T-helper 17 cell (primary cell): Measurements from ENCODE around the gene IQSEC3. TPM values are rescaled to one million over a fixed set of nuclear protein-coding genes. Genes with fewer than 3 reads are reported as not detected.
"Not testable (repeated sequence)": the region's sequence is repeated elsewhere in the genome, so short reads cannot be mapped to it uniquely, and the experiment has no call there.

Source experiments
- ATAC-seq: fragments of 150-1000 bp; cut with Tn5 transposase; 2 replicates; pipeline ENCODE4 v1.10.0; 2021; ENCODE audit warnings: mild to moderate bottlenecking, moderate library complexity
- DNase-seq, 3 donors: peaks; one replicate each; pipeline versions ENCODE4 v3.0.0 to v3.0.0-alpha.2; 2020 to 2021
- H3K9me3 ChIP-seq: one replicate; pipeline ENCODE4 v1.7.0; 2013; ENCODE audit warnings: low read length, mild to moderate bottlenecking; ENCODE audit not compliant: control insufficient read depth, poor library complexity, severe bottlenecking
- H3K27ac Mint-ChIP-seq: one replicate; pipeline ENCODE4 v1.8.0; 2022; ENCODE audit warnings: mild to moderate bottlenecking, moderate library complexity, mixed read lengths
- H3K27me3 Mint-ChIP-seq: one replicate; pipeline ENCODE4 v1.8.0; 2022; ENCODE audit warnings: mixed read lengths
- H3K36me3 Mint-ChIP-seq: one replicate; pipeline ENCODE4 v1.8.0; 2022; ENCODE audit warnings: low read depth, mixed read lengths
- H3K4me1 Mint-ChIP-seq: one replicate; pipeline ENCODE4 v1.8.0; 2022; ENCODE audit warnings: mild to moderate bottlenecking, mixed read lengths
- H3K4me3 Mint-ChIP-seq: one replicate; pipeline ENCODE4 v1.8.0; 2022; ENCODE audit warnings: mild to moderate bottlenecking, moderate library complexity, mixed read lengths
- total RNA-seq, 4 donors: library from RNA in 2 of 4; stranded (reverse) in 2 of 4; gene quantifications; one replicate each; pipeline ENCODE4 v1.2.3 and lab custom pipeline; 2022 to 2026

Gene IQSEC3
- total RNA-seq, 2 donors from 2014 or later = 0.29 to 0.60 TPM

DNA sequence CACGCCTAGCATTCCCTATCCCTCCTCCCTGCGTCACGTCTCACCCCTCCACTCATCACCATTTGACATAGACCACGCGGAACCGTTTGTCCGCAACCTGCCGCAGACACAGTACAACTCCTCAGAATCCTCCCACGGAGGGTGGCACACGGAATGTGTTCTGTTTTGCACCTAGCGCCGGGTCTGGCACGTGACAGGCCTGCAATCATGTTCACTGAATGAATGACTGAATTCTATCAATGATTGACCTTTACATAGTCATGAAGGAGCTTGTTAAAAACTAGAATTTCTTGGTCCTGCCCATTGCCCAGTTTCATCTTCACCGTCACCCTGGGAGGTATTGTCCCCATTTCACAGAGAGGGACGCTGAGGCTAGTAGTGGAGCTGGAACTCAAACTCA, 142.7 kb downstream of the IQSEC3 start:
- H3K4me1 Mint-ChIP-seq = peaks cover 8% of the 10 kb centered on the region
- ATAC-seq = no peak
- no peaks in the 10 kb centered on the region for H3K9me3 ChIP-seq
- peaks cover 94% of the 10 kb centered on the region for H3K27me3 Mint-ChIP-seq
- H3K27ac Mint-ChIP-seq = no peak overlapping the region
- no peak overlapping the region for H3K4me3 Mint-ChIP-seq
- no peak for DNase-seq
- peaks cover 6% of the 10 kb centered on the region for H3K36me3 Mint-ChIP-seq

DNA sequence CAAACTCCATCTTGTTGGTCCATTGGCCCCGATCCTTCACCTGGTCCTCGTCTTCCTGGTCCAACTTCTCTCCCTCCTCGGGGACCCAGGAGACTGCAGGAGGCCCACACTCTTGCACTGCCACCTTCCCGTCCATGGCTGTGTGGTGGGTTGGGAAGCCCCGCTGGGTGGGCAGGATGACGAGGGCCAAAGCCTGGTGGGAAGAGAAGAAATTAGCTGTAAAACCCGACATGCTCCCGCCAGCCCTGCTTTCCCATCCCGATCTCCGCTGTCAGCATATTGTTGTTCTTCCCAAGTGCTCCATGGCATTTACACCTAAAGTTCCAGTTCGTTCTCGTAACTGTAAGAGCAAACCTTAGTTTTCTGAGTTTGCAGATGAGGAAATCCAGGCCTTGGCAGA, 143.3 kb downstream of the IQSEC3 start:
- Mint-ChIP-seq H3K27me3 (peaks cover 88% of the 10 kb centered on the region), H3K36me3 (peaks cover 6% of the 10 kb centered on the region), H3K27ac (no peak overlapping the region), H3K4me1 (peaks cover 8% of the 10 kb centered on the region), H3K4me3 (no peak overlapping the region)
- no peaks in the 10 kb centered on the region for H3K9me3 ChIP-seq
- DNase-seq = no peak
- no peak for ATAC-seq

DNA sequence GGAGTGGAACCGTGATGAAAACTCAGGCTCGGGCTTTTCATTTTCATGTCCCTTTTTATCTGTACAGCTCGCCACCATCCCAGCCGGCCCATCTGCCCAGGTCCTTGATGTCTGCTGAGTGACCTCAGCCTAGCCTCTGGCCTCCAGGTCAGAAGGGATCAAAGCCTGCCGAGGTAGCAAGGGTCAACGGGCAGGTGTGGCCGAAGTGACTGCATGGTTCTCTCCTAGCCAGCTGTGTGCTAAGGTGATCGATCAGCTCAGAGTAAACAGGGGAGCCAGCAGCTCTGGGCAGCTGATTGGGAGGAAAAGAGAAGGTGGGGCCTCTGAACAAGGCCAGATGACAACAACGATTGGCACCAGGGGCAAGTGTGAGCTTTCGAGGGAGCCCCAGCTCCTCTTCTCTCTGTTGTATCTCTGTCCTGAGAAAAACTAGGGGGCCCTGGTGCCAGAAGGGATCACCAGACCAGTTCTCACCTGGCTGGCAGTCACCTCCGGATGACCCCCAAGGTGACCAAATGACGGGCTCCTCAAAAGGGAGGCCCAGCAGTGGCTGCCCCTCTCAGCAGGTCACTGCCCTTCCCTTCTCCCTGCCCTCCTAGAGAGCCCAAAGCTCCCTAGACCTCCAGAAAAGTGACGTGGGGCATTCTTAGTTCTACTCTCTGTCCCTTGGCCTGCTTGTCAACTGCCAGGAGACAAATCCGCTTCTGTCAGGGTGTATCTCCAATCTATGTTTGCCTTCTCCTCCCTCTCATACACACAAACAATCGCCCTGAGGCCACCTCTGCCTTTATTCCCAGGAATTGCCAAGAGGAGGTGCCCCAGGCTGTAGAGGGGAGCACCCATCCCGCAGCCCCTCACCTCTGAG, 143.9 kb downstream of the IQSEC3 start:
- peaks cover 6% of the 10 kb centered on the region for H3K36me3 Mint-ChIP-seq
- peaks cover 8% of the 10 kb centered on the region for H3K4me1 Mint-ChIP-seq
- DNase-seq (no peak), ATAC-seq (no peak)
- peaks cover 83% of the 10 kb centered on the region for H3K27me3 Mint-ChIP-seq
- H3K9me3 ChIP-seq = no peaks in the 10 kb centered on the region
- no peak overlapping the region for H3K4me3 Mint-ChIP-seq
- no peak overlapping the region for H3K27ac Mint-ChIP-seq

DNA sequence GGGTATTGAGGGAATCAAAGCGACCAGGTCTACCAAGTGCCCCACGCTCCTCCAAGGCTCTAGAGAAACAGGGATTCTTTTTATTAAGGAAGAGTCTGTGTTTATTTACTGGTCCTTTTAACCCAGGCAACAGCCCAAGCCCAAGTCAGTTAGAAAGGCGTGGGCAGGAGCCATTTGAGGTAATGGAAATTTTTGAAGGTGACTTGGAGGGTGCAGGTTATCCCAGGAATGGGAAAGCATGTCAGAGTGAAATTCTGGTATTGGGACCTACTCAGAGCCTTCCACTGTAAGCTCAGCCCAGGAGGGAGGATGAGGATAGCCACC, 144.5 kb downstream of the IQSEC3 start:
- Mint-ChIP-seq H3K4me3 (no peak overlapping the region), H3K4me1 (peaks cover 8% of the 10 kb centered on the region), H3K27me3 (peaks cover 77% of the 10 kb centered on the region), H3K36me3 (peaks cover 6% of the 10 kb centered on the region), H3K27ac (no peak overlapping the region)
- DNase-seq (no peak), ATAC-seq (no peak)
- no peaks in the 10 kb centered on the region for H3K9me3 ChIP-seq

DNA sequence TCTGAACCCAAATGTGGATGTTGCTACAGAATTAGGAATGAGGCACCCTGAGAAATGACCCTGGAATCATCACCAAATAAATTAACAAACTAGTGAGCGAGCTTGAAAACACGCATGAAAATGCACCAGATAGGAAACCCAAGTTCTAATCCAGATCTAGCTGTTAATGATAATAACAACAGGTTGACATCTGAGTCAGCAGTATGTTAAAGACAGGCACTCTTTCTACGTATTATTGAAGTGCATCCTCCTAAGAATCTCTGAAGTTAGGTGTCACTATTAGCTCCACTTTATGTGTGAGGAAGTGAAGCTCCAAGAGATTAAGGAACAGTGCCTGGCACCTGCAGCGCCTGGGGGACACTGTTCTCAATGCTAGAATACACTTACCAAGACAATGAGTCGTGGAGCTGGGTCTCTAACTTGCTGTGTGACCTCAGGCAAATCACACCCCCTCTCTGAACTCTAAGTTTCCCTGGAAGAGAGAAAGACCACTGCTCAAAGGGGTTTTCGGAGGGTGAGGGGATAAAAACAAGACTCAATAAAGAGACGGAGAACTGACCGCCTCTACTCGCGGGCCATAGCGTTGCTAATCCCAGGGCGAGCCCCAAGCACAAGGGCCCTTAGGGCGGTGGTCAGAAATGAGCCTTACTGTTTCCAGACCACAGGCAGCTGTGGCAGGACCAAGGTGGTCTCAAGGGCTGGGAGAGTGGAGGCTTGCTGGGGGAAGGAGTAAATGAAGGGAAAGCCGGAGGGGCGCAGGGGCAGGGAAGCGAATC, 145.3 kb downstream of the IQSEC3 start:
- peaks cover 6% of the 10 kb centered on the region for H3K36me3 Mint-ChIP-seq
- H3K9me3 ChIP-seq = no peaks in the 10 kb centered on the region
- DNase-seq (no peak), ATAC-seq (no peak)
- peaks cover 73% of the 10 kb centered on the region for H3K27me3 Mint-ChIP-seq
- peak overlapping the region; percentile 22 for H3K4me3 Mint-ChIP-seq
- peak overlapping the region; percentile 29 for H3K27ac Mint-ChIP-seq
- H3K4me1 Mint-ChIP-seq = peaks cover 8% of the 10 kb centered on the region

DNA sequence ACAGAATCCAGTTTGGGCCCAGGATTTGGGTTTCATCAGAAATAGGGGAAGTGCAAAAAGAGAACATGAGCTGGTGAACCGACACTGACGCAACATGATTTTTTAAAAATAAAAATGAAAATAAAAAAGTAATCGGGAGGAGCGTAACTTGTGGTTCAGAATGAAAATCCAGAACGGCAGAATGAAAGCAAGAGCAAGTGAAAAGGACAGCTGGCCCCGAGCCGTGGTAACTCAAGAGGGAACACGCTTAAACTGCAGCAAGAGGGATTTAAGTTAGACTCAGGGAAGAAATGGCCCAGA, 145.8 kb downstream of the IQSEC3 start:
- Mint-ChIP-seq H3K27ac (peak overlapping the region; percentile 29), H3K4me3 (no peak overlapping the region), H3K27me3 (peaks cover 73% of the 10 kb centered on the region), H3K4me1 (peaks cover 8% of the 10 kb centered on the region), H3K36me3 (peaks cover 6% of the 10 kb centered on the region)
- ATAC-seq = no peak
- H3K9me3 ChIP-seq = no peaks in the 10 kb centered on the region
- DNase-seq = no peak

DNA sequence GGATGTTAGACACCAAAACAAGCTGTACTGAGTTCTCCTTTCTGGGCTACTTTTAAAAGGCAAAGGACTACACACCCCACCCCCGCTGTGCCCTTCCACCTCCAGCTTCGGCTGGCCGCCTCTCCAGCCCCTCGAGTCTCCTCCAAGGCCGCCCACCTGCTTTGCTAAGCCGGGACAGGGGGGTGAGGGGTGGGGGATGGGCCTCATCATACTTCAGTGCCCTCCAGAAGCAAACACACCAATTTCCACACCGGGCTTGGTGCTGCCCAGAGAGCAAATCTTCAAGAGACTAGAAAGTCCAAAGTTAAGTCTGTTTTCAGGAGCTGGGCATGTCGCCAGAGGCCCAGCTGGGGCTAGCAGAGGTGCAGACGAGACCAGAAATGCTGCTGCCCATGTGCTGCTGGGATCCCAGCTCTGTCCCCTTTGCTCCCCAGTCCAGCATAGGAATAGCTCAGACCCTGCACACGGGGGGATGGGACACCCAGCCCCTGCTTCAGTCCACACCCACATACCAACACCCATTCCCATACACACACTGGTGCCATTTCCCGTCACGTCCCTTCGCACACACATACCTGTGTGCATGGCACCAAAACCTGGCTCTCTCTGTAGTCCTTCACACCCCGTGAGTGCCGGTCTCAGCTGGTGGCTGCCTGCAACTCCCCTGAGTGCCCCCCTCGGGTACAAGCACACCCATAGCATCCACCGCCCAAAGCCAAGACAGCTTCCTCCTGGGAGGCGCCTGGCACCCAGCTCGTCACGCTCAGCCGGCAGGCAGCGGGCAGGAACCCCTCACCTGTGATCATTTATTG, 146.4 kb downstream of the IQSEC3 start:
- H3K27ac Mint-ChIP-seq = peak overlapping the region; percentile 29
- H3K4me3 Mint-ChIP-seq = no peak overlapping the region
- ATAC-seq (no peak), DNase-seq (no peak)
- H3K36me3 Mint-ChIP-seq = peaks cover 6% of the 10 kb centered on the region
- peaks cover 8% of the 10 kb centered on the region for H3K4me1 Mint-ChIP-seq
- no peaks in the 10 kb centered on the region for H3K9me3 ChIP-seq
- H3K27me3 Mint-ChIP-seq = peaks cover 73% of the 10 kb centered on the region

DNA sequence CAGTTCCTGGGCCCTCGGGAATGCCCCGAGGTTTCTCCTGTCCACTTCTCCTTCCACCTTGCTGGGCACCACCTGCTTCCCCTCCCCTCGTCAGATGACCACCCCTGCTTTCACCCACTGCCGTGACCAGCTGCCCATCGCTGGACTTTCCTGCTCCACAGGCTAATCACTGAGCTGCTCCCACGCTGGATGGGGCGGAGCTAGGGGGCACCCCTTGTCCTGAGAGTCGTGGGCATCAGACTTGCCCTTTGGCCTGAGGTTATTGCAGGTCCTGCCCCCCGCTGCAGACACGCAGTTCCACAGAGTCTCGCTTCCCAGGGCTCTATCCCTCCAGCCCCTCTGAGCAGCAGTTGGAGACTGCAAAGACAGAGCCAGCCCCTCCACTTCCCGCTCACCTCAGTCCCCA, 147.0 kb downstream of the IQSEC3 start:
- Mint-ChIP-seq H3K27ac (no peak overlapping the region), H3K27me3 (peaks cover 71% of the 10 kb centered on the region), H3K36me3 (peaks cover 6% of the 10 kb centered on the region), H3K4me3 (no peak overlapping the region), H3K4me1 (peaks cover 8% of the 10 kb centered on the region)
- no peak for DNase-seq
- no peaks in the 10 kb centered on the region for H3K9me3 ChIP-seq
- no peak for ATAC-seq

DNA sequence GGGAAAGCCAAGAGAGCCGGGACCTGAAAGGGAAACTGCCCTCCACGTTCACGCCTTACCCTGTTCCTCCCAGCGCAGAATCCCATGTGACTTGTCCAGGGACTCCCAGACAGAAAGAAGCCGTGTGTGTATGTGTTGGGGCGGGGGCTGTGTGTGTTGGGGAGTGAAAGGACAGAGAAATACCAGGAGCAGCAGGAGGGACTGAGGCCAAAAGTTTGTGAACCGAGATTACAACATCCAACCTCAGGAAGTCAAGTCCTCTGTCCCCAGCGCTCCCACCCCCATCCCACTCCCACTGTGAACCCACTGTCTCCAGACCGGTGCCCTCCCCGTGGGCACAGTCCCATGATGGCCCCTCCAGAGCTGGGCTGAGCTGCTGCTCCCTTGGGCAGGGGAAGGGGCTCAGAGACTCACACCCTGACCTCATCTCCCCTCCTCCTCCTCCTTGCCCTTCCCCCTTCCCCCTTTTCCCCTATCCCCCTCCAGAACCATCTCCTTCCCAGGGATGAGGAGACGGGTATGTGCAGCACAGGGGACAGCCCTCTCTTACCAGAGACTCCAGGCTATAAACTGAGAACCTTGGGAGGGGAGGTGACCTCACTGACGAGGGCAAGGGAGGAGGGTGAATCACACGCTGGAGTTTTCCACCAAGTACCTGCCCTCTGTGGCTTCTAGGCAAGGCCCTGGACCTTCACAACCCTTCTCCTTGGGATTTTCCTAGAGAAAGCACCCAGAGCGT, 147.6 kb downstream of the IQSEC3 start, which contains the start of gene SLC6A12:
Gene SLC6A12 (minus strand): TSS at position 155 of the 739 bp plus-strand sequence. CDS start 4,171 bp downstream, outside the sequence.
- Mint-ChIP-seq H3K4me3 (no peak within 1 kb of the TSS), H3K27ac (no peak within 1 kb of the TSS), H3K27me3 (peaks cover 69% of the 10 kb centered on the region), H3K4me1 (peaks cover 8% of the 10 kb centered on the region), H3K36me3 (peaks cover 5% of the 10 kb centered on the region)
- no peaks in the 10 kb centered on the region for H3K9me3 ChIP-seq
- DNase-seq (no peak), ATAC-seq (no peak)

DNA sequence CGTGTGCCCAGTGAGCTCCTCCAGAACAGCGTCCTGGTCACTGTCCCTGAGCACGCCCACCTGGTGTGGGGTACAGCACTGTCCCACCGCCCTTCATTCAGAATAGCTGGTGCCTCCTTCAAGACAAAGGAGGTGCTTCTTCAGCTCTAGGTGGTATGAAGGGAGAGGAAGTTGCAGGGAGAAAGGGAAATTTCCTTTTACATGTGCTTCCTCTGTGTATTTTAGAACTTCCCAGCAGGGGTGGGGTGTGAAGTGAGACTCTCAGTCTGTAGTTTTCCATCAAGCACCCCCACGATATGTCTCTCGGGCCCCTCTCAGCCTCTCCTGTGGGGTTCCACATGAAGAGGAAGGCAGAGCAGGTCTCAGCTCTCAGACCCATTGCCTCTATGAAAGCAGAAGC, 148.5 kb downstream of the IQSEC3 start:
- Mint-ChIP-seq H3K36me3 (peaks cover 4% of the 10 kb centered on the region), H3K27me3 (peaks cover 64% of the 10 kb centered on the region)

DNA sequence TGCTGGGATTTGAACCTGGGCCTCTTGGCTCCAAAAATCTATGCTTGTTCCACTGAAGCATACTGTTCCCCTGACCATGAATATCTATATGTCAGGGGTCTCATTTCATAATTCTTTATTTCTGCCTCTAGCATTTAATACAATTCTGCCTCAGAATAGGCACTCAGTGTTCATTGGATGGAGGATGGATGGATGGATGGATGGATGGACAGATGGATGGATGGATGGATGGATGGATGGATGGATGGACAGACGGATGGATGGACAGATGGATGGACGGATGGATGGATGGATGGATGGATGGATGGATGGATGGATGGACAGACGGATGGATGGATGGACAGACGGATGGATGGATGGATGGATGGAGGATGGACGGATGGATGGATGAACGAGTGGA, 150.5 kb downstream of the IQSEC3 start:
- ATAC-seq = not testable (repeated sequence)
- H3K27me3 Mint-ChIP-seq = peaks cover 55% of the 10 kb centered on the region

More for the DNA sequence above, 148.5 kb downstream of the IQSEC3 start:
- no peak for ATAC-seq
- no peaks in the 10 kb centered on the region for H3K9me3 ChIP-seq
- no peak for DNase-seq
- Mint-ChIP-seq H3K4me3 (no peak overlapping the region), H3K4me1 (peaks cover 6% of the 10 kb centered on the region), H3K27ac (no peak overlapping the region)

DNA sequence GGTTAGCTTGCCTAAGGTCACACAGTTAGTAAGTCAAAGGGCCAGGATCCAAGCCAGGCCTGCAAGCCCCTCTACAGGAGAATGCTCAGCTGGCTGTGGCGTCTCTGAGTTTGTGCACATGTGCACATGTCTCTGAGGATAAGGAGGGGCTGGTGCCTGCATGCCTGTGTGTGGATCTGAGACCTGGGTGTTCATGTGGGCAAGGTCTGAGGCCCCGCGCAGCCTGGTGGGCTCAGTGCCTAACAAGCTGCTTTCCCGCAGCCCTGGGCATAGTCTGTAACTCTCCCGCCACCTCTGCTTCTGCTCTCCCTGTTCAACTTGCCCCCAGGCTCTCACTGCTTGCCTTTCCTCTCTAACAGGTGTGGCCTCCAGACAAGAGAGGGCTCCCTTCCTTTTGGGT, 151.7 kb downstream of the IQSEC3 start:
- H3K4me3 Mint-ChIP-seq = no peak overlapping the region
- H3K4me1 Mint-ChIP-seq = peaks cover 2% of the 10 kb centered on the region
- DNase-seq (no peak), ATAC-seq (no peak)
- H3K9me3 ChIP-seq = no peaks in the 10 kb centered on the region
- H3K36me3 Mint-ChIP-seq = peaks cover 2% of the 10 kb centered on the region
- H3K27ac Mint-ChIP-seq = no peak overlapping the region
- peaks cover 57% of the 10 kb centered on the region for H3K27me3 Mint-ChIP-seq

More for the DNA sequence above, 150.5 kb downstream of the IQSEC3 start:
- not testable (repeated sequence) for H3K36me3 Mint-ChIP-seq, DNase-seq, H3K9me3 ChIP-seq, H3K4me1 Mint-ChIP-seq, H3K4me3 Mint-ChIP-seq, H3K27ac Mint-ChIP-seq
